Measurements from ENCODE around the gene TRIM17.

DNA sequence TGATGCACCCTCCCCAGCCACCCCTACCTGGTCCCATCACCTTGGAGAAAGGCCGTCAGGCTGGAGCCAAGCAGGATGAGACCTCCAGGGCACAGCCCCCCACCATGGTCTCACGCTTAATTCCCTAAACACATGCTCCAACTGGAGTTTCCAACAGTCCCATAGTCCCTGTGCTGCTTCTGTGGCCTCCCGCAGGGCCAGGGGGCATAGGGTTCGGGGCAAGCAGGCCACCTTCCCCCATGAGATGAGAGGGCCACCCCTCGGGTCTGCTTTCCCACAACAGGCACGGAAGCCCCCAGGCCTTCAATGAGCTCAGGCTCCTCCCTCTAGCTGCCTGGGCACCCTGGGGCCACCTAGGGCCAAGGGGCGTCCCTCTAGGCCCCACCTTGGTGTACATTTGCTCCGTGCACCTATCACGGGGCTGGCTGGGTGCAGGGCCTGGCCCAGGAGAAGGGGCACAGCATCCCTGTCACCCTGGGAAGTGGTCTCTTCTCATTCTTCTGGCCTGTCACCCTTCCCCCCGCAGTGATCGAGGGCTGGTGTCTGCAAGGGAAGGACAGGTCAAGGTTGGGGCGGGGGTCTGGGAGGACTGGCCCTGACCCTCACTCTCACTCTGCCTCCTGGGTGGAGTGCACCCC is 52.5 kb downstream of the TRIM17 start:
- TF ChIP-seq, protein P1, sequence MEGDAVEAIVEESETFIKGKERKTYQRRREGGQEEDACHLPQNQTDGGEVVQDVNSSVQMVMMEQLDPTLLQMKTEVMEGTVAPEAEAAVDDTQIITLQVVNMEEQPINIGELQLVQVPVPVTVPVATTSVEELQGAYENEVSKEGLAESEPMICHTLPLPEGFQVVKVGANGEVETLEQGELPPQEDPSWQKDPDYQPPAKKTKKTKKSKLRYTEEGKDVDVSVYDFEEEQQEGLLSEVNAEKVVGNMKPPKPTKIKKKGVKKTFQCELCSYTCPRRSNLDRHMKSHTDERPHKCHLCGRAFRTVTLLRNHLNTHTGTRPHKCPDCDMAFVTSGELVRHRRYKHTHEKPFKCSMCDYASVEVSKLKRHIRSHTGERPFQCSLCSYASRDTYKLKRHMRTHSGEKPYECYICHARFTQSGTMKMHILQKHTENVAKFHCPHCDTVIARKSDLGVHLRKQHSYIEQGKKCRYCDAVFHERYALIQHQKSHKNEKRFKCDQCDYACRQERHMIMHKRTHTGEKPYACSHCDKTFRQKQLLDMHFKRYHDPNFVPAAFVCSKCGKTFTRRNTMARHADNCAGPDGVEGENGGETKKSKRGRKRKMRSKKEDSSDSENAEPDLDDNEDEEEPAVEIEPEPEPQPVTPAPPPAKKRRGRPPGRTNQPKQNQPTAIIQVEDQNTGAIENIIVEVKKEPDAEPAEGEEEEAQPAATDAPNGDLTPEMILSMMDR (conservative IDR thresholded peaks at IDR 0.05) = no peak
- TF ChIP-seq EZH2 (IDR thresholded peaks at IDR 0.05; ENCODE audit: low read depth) = no peak
